Jurkat, Clone E6-1 (cell line): ENCODE data around the gene VSTM5. TPM values are rescaled to one million over a fixed set of nuclear protein-coding genes. Genes with fewer than 3 reads are reported as not detected.
"Not testable (repeated sequence)": the region's sequence is repeated elsewhere in the genome, so short reads cannot be mapped to it uniquely, and the experiment has no call there.

Source experiments
- DNase-seq: peaks from one replicate; pipeline ENCODE4 v3.0.0-alpha.2; 2011; ENCODE audit warnings: low read depth, low spot score
- H3K4me3 ChIP-seq: 2 replicates; pipeline ENCODE4 v1.5.1; 2011; ENCODE audit warnings: mild to moderate bottlenecking, low read length, control low read depth, moderate library complexity
- polyA plus RNA-seq: library from polyadenylated mRNA; unstranded; fragments of >200 nt; gene quantifications from one replicate; pipeline ENCODE4 v1.2.1, GENCODE V29; 2012; ENCODE audit warnings: missing spikeins; ENCODE audit not compliant: insufficient read length, insufficient read depth

VSTM5 gene, protein sequence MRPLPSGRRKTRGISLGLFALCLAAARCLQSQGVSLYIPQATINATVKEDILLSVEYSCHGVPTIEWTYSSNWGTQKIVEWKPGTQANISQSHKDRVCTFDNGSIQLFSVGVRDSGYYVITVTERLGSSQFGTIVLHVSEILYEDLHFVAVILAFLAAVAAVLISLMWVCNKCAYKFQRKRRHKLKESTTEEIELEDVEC
- polyA plus RNA-seq, result not detected

DNA sequence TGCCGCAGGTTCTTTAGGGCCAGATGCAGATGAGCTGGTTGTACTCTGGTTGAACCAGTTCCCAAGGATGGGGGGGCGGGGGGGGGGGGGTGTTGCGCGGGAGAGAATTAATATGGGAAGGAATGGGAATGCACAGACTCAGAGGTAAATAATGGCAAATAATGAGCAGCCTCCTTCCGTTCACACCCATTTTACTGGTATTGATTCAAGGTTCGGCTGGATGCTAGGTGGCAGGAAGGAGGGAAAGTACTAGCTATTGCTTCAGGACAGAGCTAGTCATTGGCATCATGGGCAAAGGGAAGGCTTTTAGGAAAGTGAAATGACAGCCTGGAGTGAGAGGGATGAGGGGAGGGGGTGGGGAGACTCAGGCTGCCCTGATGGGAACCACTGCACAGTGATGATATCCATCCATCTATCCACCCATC lies at the start of gene VSTM5:
TSS of gene VSTM5 (minus strand) at position 25 of the 425 bp plus-strand sequence. CDS start 116 bp downstream, outside the sequence.
- DNase-seq, result no peak
- H3K4me3 ChIP-seq, result no peak within 1 kb of the TSS

DNA sequence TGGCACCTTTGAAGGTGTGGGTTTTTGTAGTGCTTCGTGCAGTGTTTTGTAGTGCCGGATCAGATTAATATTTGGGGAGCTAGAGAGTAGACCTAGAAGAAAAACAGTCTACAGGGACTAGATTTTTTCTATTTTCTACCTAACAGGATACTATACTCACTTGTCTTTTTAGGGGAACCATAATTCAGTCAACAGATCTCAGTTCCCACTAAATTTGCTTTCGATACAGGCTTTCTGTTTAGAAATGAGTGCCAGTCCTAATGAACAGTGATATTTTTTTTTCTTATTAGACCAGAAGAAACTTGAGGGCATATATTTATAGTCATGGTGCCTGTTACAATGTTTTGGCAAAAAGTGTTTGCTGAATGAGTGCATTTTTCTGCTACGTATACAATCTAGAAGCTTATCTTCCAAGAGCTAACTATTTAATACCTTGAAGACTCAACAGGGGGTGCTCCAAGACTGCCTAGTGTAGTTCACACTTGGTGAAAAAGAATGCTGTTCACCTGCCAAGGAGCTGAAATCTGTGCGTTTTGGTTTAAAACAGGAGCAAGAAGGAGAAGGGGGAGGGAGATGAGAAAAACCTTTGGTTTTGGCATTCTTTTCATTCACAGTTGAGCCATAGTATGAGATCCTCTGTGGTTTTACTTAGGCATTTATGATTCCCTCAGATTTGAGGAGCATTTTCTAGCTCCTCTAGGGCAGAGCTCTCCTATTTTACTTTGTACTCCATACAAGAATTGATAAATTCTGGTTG lies 44.9 kb upstream of the VSTM5 start:
- H3K4me3 ChIP-seq, result no peak overlapping the region

DNA sequence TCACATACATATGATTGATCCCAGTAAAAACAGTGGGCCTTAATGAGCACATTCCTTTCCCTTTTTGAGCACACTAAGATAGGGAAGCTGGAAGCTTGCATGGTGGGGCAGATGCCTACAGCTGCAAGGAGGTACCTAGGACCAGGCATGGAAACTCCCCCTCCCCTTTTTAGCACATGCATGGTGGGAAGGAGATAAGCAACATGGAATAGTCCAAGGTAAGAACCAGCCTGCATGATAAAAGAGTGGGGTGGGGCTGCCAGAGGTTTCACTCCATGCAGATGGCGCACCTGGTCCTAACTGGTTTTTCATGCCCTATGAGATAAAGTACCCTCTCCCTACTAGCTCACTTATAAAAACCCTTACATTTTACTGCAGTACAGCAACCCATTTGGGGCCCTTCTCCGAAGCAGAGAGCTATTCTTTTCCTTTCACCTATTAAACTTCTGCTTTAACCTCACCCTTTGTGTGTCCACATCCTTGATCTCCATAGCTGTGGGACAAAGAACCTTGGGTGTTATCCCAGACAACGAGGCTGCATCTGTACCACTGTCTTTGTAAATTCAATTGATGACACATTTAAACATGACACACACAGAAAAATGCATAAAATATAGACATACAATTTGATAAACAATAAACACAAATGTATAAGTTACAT lies 40.1 kb upstream of the VSTM5 start:
- no peak for DNase-seq
- no peak overlapping the region for H3K4me3 ChIP-seq

More for the DNA sequence above, 44.9 kb upstream of the VSTM5 start:
- DNase-seq, result peak; percentile 42

DNA sequence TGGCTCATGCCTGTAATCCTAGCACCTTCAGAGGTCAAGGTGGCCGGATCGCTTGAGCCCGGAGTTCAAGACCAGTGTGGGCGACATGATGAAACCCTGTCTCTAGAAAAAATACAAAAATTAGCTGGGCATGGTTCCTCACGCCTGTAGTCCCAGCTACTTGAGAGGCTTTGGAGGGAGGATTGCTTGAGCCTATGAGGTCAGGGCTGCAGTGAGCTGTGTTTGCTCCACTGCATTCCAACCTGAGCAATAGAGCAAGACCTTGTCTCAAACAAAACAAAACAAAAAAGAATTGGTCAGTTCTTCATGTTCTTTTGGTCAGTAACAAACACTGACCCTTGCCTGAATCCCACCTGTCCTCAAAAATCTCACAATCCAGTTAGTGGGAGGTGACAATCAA lies 36.7 kb upstream of the VSTM5 start:
- H3K4me3 ChIP-seq, result no peak overlapping the region
- DNase-seq, result no peak

DNA sequence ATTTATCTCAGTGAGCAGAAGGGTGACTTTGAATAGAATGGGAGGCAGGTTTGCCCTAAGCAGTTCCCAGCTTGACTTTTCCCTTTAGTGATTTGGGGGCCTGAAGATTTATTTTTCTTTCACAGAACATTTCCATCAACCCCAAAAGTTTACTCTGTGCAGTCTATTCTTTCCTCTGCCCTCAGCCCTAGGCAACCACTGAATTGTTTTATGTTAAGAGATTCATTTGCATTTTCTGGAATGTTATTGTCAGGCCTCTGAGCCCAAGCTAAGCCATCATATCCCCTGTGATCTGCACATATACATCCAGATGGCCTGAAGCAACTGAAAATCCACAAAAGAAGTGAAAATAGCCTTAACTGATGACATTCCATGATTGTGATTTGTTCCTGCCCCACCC lies 28.7 kb upstream of the VSTM5 start:
- DNase-seq, H3K4me3 ChIP-seq: not testable (repeated sequence)

DNA sequence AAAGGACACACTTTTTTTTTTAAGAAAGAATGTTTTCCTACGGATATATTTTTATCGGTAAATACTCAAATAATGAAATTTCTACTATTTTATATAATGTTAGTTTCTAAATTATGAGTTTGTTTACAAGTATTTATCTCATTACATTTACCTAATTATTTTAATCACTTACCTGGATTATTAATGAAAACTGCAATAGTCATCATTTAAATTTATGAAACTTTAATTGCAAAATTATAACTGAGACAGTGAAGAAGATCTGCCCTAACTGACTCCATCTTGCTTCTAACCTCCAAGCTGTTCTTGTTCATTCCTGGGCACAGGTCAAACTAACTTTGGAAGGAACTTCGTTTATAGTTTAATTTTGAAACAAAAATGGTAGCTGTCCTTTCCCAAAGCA lies 25.2 kb upstream of the VSTM5 start:
- DNase-seq, result no peak
- no peak overlapping the region for H3K4me3 ChIP-seq

DNA sequence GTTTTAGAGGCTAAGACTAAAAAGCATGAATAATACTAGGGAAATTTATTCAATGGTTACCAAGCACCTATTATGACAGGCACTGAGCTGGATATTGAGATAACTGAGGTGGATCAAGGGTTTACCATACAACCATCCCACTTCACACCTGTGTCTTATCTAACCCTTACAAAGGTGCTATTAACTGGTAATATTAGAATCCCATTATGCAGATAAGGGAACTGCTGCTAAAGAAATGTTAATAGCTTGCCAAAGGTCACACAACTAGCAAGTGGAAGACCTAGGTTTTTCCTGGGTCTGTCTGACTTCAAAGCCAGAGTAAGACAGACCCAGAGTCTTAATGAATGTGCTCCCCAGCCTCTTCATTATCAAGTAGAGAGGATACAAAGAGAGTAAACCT lies 21.1 kb upstream of the VSTM5 start:
- no peak for DNase-seq
- H3K4me3 ChIP-seq, result no peak overlapping the region

DNA sequence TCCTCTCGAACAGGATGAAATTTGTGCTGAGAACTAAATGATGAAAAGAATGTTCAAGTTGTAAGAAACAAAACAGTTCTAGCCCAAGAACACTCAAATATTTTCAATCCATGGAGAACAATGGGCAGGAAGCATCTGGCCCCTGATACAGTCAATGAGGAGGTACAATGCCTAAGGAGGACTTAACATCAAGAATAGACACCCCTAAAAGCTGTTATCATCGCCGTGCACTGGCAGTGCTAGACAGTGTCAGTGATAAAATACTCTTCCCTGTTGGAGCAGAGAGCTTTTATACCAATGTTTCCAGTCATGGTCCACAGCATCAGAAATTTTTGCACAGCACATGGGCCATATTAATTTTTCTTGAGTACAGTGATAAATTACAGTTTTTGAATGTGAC lies 20.2 kb upstream of the VSTM5 start:
- H3K4me3 ChIP-seq, result no peak overlapping the region
- no peak for DNase-seq

DNA sequence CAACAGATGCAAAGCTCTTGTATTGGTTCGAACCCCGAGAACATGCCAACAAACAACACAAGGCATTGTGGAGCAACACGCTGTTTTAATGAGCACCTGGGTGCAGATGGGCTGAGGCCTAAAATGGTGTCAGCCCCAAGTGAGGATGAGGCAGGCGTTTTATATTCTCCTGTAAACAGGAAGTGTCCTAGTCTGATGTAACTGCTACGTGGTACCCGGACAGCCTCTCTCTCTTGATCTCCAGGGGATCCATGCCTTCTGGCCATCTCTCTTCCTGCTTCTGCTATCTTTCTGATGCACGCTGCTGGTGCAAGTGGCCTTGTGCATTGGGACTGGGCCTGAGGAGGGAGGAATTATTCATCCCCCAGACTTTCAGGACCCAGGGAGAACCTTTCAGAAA lies 19.4 kb upstream of the VSTM5 start:
- DNase-seq, result no peak
- H3K4me3 ChIP-seq, result no peak overlapping the region

DNA sequence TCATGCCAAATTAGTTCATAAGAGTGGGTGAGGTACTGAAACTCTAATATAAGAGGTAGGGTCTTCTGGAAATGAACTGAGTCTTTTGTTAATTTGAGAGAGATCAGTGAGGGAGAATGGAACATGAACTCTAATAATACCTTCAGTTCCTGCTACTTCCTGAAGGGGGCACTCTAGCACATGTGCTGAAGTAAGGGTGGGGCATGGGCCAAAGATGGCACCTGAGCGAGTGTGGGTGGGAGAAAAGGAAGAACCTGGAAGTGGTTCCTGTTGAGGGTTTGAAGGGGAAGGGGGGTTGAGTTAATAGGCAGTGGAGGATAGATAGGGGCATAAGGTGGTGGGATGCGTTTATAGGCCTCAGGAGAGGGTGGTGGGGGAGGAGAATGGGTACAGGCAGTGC lies 18.0 kb upstream of the VSTM5 start:
- peak; percentile 4 for DNase-seq

DNA sequence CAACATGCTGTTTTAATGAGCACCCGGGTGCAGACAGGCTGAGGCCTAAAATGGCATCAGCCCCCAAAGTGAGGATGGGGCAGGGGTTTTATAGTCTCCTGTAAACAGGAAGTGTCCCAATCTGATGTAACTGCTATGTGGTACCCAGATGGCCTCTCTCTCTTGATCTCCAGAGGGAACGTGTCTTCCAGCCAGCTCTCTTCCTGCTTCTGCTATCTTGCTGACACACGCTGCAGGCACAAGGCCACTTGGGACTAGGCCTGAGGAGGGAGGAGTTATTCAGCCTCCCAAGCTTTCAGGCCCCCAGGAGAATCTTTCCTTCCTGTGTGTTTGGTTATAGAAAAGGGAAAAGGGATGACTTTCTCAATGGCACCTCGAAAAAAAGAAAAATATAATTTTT lies 11.4 kb upstream of the VSTM5 start:
- DNase-seq, result no peak
- H3K4me3 ChIP-seq, result no peak overlapping the region

More for the DNA sequence above, 18.0 kb upstream of the VSTM5 start:
- H3K4me3 ChIP-seq, result not testable (repeated sequence)

DNA sequence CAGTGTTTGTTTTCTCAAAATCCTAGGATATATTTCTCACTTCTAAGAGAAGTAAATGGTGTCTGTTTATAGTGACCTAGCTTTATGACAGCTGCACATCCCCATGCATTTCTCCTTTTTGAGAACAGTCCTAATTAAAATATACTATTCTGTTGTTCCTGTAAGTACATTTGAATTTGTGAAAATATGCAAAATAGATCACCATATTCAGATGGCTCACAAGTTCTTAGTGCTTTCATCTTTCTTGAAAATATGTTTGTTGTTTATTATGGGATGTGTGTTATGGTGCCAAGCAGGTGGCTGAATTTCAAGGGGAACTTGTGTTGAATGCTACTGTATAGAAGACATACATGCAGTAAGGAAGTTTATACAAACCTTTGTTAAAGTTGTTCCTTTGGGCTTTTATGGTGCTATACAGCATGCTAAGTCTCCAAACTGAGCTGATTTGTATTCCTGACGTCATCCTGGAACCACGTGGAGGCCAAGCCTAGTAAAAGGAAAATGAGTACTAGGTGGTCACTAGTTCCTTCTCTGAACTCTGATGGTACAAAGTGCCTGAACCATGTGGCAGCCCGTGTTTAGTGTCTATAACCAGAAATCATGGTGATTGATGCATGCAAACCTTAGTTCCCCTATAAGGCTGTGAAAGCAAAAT lies 7.8 kb upstream of the VSTM5 start:
- DNase-seq, result no peak
- H3K4me3 ChIP-seq, result no peak overlapping the region

DNA sequence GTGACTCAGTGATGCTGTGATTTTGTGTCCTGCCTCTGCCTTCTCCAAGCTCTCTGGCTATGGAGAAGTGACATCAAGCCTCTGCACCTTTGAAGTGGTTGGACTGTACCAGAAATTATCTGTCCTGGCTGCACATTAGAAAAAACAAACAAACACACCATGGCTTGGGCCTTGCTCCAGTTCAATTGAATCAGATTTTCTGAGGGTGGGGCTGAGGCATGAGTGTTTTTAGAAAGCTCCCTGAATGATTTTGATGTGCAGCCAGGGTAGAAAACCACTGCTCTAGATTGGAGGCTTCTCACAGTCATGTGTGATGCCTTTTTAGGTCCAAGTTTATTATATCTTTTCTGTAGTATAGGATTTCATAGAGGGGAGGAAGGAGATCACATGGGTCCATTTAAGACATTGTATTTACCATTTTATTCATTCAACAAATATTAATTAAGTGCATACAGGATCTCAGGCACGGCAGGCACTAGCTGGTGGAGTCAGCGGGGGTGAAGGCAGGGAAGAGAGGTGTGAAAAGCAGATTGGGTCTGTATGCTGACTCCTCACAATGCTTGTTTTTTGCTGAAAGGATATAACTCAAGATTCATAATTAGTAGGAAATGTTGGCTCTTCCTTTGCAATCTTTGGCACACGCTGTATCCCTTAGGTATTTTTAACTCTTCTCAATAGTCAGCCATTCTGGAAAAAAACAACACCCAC lies 7.1 kb upstream of the VSTM5 start:
- DNase-seq, result no peak
- H3K4me3 ChIP-seq, result no peak overlapping the region

DNA sequence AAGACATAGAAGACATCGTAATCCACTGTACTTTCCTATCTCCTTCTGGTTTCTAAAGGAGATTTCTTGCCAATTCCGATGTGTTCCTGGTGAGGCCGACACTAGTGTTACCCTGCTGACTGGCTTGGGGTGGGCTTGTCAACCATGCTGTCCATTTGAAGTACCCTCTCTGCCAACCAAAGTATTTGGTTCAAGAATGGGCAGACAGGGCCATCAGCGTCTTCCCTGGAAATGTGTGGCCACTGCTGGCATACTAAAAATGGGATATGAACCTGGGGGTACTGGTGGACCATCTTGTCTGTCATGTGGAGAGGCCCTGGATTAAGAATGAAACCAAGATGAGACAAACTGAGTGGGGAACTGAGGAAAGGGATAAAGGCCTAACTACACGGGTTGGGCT lies 1.8 kb upstream of the VSTM5 start:
- H3K4me3 ChIP-seq, result no peak overlapping the region
- no peak for DNase-seq

DNA sequence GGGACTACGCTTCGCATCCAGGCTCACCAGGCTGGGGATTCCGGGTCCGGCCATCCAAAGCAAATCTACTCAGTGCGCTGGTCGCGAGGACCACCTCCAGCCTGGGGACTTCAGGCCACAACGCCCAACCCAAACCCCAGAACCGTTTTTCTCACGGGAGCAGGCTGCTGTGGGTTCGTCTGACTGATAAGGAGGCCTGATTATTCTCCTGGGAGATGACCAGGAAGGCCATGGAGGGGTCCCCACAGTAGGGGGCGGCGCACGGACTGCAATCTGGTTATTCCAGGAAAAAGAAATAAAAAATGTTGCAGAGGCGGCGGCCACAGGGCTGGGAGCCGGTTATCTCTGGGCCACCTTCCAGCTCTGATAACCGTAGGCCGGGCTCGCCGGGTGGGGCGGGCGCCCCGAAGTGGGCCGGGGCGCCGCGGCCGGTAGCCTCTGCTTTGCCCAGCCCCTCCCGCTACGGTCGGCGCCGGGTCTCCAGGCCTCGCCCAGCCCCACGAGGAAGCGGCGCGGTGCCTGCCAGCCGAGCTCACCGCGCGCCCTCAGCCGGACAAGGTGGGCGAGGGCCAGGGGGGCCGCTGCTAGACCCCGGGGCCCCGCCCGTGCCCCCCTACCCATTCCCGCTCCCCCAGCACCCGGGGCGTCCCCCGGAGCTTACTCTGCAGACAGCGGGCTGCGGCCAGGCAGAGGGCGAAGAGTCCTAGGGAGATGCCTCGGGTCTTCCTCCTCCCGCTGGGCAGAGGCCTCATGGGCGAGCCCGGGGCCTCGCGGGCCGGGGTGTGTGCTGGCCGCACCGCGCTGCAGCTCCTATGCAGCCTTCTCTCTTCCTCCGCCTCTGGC lies 446 bp downstream of the VSTM5 start:
- no peak for DNase-seq
- H3K4me3 ChIP-seq, result no peak overlapping the region

DNA sequence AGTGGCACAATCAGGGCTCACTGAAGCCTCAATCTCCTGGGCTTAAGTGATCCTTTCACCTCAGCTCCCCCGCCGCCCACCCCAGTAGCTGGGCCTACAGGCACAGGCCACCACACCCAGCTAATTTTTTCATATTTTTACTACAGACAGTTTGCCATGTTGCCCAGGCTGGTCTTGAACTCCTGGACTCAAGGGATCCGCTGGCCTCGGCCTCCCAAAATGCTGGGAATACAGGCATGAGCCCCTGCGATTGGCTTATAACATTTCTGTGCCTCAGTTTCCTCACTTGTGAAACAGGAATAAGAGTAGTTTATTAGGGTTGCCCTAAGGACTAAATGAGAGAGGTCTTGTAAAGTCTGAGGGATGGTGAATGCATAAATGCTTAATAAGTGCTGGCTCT lies 1.2 kb downstream of the VSTM5 start:
- no peak overlapping the region for H3K4me3 ChIP-seq
- no peak for DNase-seq

DNA sequence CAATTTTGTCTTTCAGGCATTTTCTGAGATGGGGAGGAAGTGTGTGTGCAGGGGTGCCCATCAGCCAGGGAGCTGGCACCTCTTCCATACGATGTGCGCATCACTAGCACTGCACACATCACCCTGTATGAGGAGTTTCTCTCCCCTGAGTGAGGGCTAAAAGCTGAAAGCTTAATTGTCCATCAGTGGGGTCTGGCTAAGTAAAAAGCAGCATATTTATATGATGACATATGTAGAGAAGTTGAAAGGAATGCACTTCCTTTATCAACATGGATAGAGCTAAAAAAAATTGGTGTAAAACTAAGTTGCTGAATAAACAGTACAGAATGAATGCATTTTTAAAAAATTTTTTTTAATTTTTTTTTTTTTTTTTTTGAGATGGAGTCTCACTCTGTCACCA lies 4.0 kb downstream of the VSTM5 start:
- no peak overlapping the region for H3K4me3 ChIP-seq
- no peak for DNase-seq
